Gastrocnemius medialis (tissue), 4 donors: ENCODE data around the gene FLT3LG. TPM values are rescaled to one million over a fixed set of nuclear protein-coding genes. Genes with fewer than 3 reads are reported as not detected.

Experiments used
- ATAC-seq, 2 donors: fragments of 150-250 bp; one replicate each; pipeline ENCODE4 v1.9.1; 2016
- DNase-seq, 2 donors: peaks; one replicate each; pipeline ENCODE4 v3.0.0-alpha.2; 2019
- H3K27ac ChIP-seq, 4 donors: fragments of 200-600 bp; sonication (generic); 1 replicate in 1 of 4; 2 replicates in 3 of 4; pipeline ENCODE4 v1.5.1; 2016 to 2018; ENCODE audit warnings: mild to moderate bottlenecking in 2 of 4, moderate library complexity in 1 of 4
- H3K27me3 ChIP-seq, 3 donors: fragments of 200-600 bp; sonication (generic) in 2 of 3; 1 replicate in 1 of 3; 2 replicates in 2 of 3; pipeline versions ENCODE4 v1.5.1 to v1.6.0; 2016 to 2019; ENCODE audit warnings: mild to moderate bottlenecking in 1 of 3, moderate library complexity in 1 of 3
- H3K36me3 ChIP-seq, 2 donors: fragments of 200-600 bp; sonication (generic) in 1 of 2; one replicate each; pipeline ENCODE4 v1.5.1; 2017 to 2018
- H3K4me1 ChIP-seq, 2 donors: fragments of 200-600 bp; sonication (generic) in 1 of 2; one replicate each; pipeline ENCODE4 v1.5.1; 2016 to 2017; ENCODE audit warnings: mild to moderate bottlenecking in 2 of 2
- H3K4me3 ChIP-seq, 4 donors: fragments of 200-600 bp; sonication (generic) in 3 of 4; 1 replicate in 1 of 4; 2 replicates in 3 of 4; pipeline ENCODE4 v1.5.1; 2016 to 2019; ENCODE audit warnings: mild to moderate bottlenecking in 2 of 4
- H3K9me3 ChIP-seq, 3 donors: fragments of 200-600 bp; sonication (generic) in 2 of 3; 1 replicate in 1 of 3; 2 replicates in 2 of 3; pipeline ENCODE4 v1.5.1; 2016 to 2019
- CTCF ChIP-seq, 5 experiments: fragments of 450-650 bp in 3 of 5; fragments of 200-600 bp in 2 of 5; sonication (generic) in 2 of 5; IDR thresholded peaks in 4 of 5; conservative IDR thresholded peaks in 1 of 5; 1 replicate in 4 of 5; 2 replicates in 1 of 5; pipeline ENCODE4 v1.5.1; 2016 to 2019; ENCODE audit warnings: antibody characterized with exemption in 5 of 5, mild to moderate bottlenecking in 3 of 5, moderate library complexity in 3 of 5
- POLR2A ChIP-seq, 2 donors: fragments of 450-650 bp; IDR thresholded peaks; one replicate each; pipeline ENCODE4 v1.6.1; 2017; ENCODE audit warnings: antibody characterized with exemption in 2 of 2, mild to moderate bottlenecking in 2 of 2, moderate library complexity in 2 of 2
- in situ Hi-C, 4 donors: fragments of 200-750 bp; cut with MboI; loops; one replicate each; pipeline versions ENCODE4 v1.15.0 to v1.8.0; 2017; ENCODE audit warnings: low sequenced_read_pairs in 4 of 4
- intact Hi-C: fragments of 100-400 bp; cut with DNase I; formaldehyde crosslinking; loops from one replicate; pipeline ENCODE4 v1.15.1; 2023; ENCODE audit warnings: low total_unique reads
- total RNA-seq, 4 donors: library from RNA; depleted of rRNA; stranded (reverse); fragments of >200 nt; gene quantifications; one replicate each; pipeline versions ENCODE4 v1.1.0 to v1.2.3, GENCODE V29; 2016

The FLT3LG gene
- total RNA-seq, 4 donors from 2014 or later = 0.91 to 2.7 (median 1.2) TPM

GRCh38 chr19:49486232-49486631 is 12.2 kb downstream of the FLT3LG start:
- Histone ChIP-seq H3K9me3 (no peaks in the 10 kb centered on the region), H3K27me3 (no peaks in the 10 kb centered on the region), H3K4me1 (peaks cover 21 to 29% of the 10 kb centered on the region in 2 donors), H3K27ac (no peak overlapping the region), H3K36me3 (peaks cover 0 to 18% of the 10 kb centered on the region in 2 donors), H3K4me3 (no peak overlapping the region)
- in situ Hi-C loops (no loop called here), intact Hi-C loops (no loop called here)
- TF ChIP-seq CTCF (IDR thresholded peaks at IDR 0.05 in 4 of 5, conservative IDR thresholded peaks at IDR 0.05 in 1 of 5) (no peak), POLR2A (IDR thresholded peaks at IDR 0.05) (no peak)
- ATAC-seq (no peak), DNase-seq (no peak)

GRCh38 chr19:49486710-49487276 is 12.8 kb downstream of the FLT3LG start:
- in situ Hi-C loops = no loop called here
- Histone ChIP-seq H3K4me1 (peaks cover 21 to 29% of the 10 kb centered on the region in 2 donors), H3K27ac (peak overlapping the region; percentile 82 to 98 (median 90)), H3K4me3 (peak overlapping the region; percentile 42 to 96 (median 52)), H3K9me3 (no peaks in the 10 kb centered on the region), H3K36me3 (peaks cover 0 to 24% of the 10 kb centered on the region in 2 donors), H3K27me3 (no peaks in the 10 kb centered on the region)
- intact Hi-C loops = loop anchor here (1.0 kb wide), 2 partner anchors 10 to 33 kb away; partner anchors contain the start of genes ALDH16A1 and RPS11
- TF ChIP-seq POLR2A (IDR thresholded peaks at IDR 0.05) = no peak
- no peak for DNase-seq
- no peak for ATAC-seq

GRCh38 chr19:49487277-49488045 is 13.4 kb downstream of the FLT3LG start, which contains the start of gene RPL13A:
Gene RPL13A (plus strand): TSS chr19:49487608. CDS start chr19:49487630, 22 bp downstream.
- peaks cover 0 to 31% of the 10 kb centered on the region in 2 donors for H3K36me3 ChIP-seq
- no peak for TF ChIP-seq CTCF (IDR thresholded peaks at IDR 0.05 in 4 of 5, conservative IDR thresholded peaks at IDR 0.05 in 1 of 5)
- peak; percentile 99 for TF ChIP-seq POLR2A (IDR thresholded peaks at IDR 0.05)
- peak within 1 kb of the TSS; percentile 88 to 98 (median 94) for H3K27ac ChIP-seq
- H3K27me3 ChIP-seq = no peaks in the 10 kb centered on the region
- H3K9me3 ChIP-seq = no peaks in the 10 kb centered on the region
- intact Hi-C loops (loop anchor here (1.0 kb wide), 2 partner anchors 9 to 34 kb away; partner anchors contain the start of genes ALDH16A1 and RPS11), in situ Hi-C loops (no loop called here)
- H3K4me1 ChIP-seq = peaks cover 21 to 29% of the 10 kb centered on the region in 2 donors
- DNase-seq (peak; percentile 99 to 100), ATAC-seq (peak; percentile 95 to 97)
- H3K4me3 ChIP-seq = peak within 1 kb of the TSS; percentile 83 to 96 (median 90)

- no peak for DNase-seq
- peaks cover 21 to 29% of the 10 kb centered on the region in 2 donors for H3K4me1 ChIP-seq
- intact Hi-C loops (no loop called here), in situ Hi-C loops (no loop called here)
- peak overlapping the region; percentile 83 to 96 (median 90) for H3K4me3 ChIP-seq
- H3K36me3 ChIP-seq = peaks cover 0 to 38% of the 10 kb centered on the region in 2 donors
- no peaks in the 10 kb centered on the region for H3K9me3 ChIP-seq
- no peak for ATAC-seq
- H3K27ac ChIP-seq = peak overlapping the region; percentile 87 to 98 (median 94)
- no peaks in the 10 kb centered on the region for H3K27me3 ChIP-seq
- TF ChIP-seq POLR2A (IDR thresholded peaks at IDR 0.05) = no peak
- TF ChIP-seq CTCF (IDR thresholded peaks at IDR 0.05 in 4 of 5, conservative IDR thresholded peaks at IDR 0.05 in 1 of 5) = no peak
Measured at GRCh38 chr19:49488046-49488862, 14.2 kb downstream of the FLT3LG start.
